Osteoblast (primary cell): Measurements from ENCODE around the gene GOSR1. TPM values are rescaled to one million over a fixed set of nuclear protein-coding genes. Genes with fewer than 3 reads are reported as not detected.
"Not testable (repeated sequence)": the region's sequence is repeated elsewhere in the genome, so short reads cannot be mapped to it uniquely, and the experiment has no call there.

ENCODE experiments used
- DNase-seq: peaks from one replicate; pipeline ENCODE4 v3.0.0; 2011; ENCODE audit warnings: low spot score, mixed read lengths; ENCODE audit not compliant: insufficient read length; ENCODE audit errors: missing footprints
- H2AFZ ChIP-seq: 2 replicates; pipeline ENCODE4 v1.6.0; 2011; ENCODE audit warnings: mild to moderate bottlenecking, low read length
- H3K27ac ChIP-seq: 2 replicates; pipeline ENCODE4 v1.5.1; 2011; ENCODE audit warnings: mild to moderate bottlenecking, low read depth, low read length, moderate library complexity
- H3K27me3 ChIP-seq: 2 replicates; pipeline ENCODE4 v1.6.0; 2012; ENCODE audit warnings: mild to moderate bottlenecking, control low read depth, inconsistent platforms, low read length, moderate library complexity; ENCODE audit not compliant: insufficient read depth
- H3K36me3 ChIP-seq: 2 replicates; pipeline ENCODE4 v1.5.1; 2011; ENCODE audit warnings: mild to moderate bottlenecking, low read length, control low read depth, moderate library complexity; ENCODE audit not compliant: insufficient read depth
- H3K4me1 ChIP-seq: 2 replicates; pipeline ENCODE4 v1.5.1; 2011; ENCODE audit warnings: mild to moderate bottlenecking, low read length, control low read depth, moderate library complexity; ENCODE audit not compliant: insufficient read depth
- H3K4me2 ChIP-seq: 2 replicates; pipeline ENCODE4 v1.6.0; 2011; ENCODE audit warnings: mild to moderate bottlenecking, low read length; ENCODE audit not compliant: insufficient read depth
- H3K4me3 ChIP-seq: fragments of 200-600 bp; sonication (generic); 3 replicates; pipeline ENCODE4 v1.5.1; 2012; ENCODE audit warnings: mild to moderate bottlenecking, low read length, inconsistent platforms; ENCODE audit not compliant: insufficient read depth
- H3K79me2 ChIP-seq: 2 replicates; pipeline ENCODE4 v1.6.0; 2012; ENCODE audit warnings: mild to moderate bottlenecking, low read length, control low read depth, inconsistent platforms; ENCODE audit not compliant: insufficient read depth
- H3K9me3 ChIP-seq: 2 replicates; pipeline ENCODE4 v1.5.1; 2011; ENCODE audit warnings: low read depth, low read length, control low read depth
- H4K20me1 ChIP-seq: 2 replicates; pipeline ENCODE4 v1.6.0; 2012; ENCODE audit warnings: mild to moderate bottlenecking, low read length, control low read depth; ENCODE audit not compliant: insufficient read depth
- total RNA-seq: library from RNA; depleted of rRNA; stranded (reverse); fragments of >200 nt; gene quantifications from 2 replicates; pipeline ENCODE4 v1.2.3, GENCODE V29; 2012
- TF ChIP-seq, protein P1 (sequence below): IDR thresholded peaks from 2 replicates; pipeline ENCODE4 v1.5.1; 2011; ENCODE audit warnings: mild to moderate bottlenecking, low read depth, low read length, moderate library complexity; ENCODE audit errors: extremely low read depth

GOSR1 gene
- total RNA-seq, 1 donor, result 29.3 TPM

DNA sequence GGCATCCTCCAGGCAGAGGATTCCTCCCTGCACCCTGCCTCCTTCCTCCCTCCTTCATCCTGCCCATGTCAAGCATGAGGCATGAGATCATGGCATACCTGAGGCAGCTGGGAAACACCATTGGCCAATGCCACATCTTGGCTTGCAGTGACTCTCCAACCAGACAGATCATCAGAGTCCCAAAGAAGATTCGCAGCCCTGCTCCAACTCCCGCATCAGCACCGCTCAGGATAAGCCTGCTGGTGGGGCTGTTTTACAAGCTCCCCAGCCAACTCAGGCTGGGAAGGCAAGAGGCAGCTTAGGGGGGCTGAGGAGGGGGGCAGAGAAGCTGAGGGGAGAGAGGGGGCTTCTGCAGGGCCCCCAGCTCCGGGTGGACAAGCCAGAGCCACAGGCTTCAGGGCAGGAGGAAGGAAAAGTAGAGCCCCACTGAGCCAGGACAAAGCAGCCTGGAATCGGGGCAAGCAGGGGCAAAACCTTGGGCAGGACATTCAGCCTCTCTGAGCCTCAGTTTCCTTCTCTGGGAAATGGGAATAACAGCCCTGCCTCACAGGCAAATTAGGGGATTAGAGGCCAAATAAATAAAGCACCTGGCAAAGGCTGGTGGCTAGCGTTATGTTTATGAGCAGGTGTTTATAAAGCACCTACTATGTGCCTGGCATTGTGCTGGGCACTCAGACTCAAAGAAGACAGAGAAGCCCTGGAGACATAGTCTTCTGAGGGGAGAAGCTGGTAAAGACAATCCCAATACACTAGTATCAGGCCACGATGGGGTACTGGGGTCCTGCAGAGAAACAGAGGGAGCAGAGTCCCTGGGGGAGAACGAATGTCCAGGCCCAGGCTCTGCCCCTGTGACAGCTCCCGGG, 88.1 kb downstream of the GOSR1 start:
- no peak overlapping the region for H3K4me3 ChIP-seq
- H3K27me3 ChIP-seq, result peaks cover 23% of the 10 kb centered on the region
- no peak overlapping the region for H3K4me2 ChIP-seq
- TF ChIP-seq, protein P1, sequence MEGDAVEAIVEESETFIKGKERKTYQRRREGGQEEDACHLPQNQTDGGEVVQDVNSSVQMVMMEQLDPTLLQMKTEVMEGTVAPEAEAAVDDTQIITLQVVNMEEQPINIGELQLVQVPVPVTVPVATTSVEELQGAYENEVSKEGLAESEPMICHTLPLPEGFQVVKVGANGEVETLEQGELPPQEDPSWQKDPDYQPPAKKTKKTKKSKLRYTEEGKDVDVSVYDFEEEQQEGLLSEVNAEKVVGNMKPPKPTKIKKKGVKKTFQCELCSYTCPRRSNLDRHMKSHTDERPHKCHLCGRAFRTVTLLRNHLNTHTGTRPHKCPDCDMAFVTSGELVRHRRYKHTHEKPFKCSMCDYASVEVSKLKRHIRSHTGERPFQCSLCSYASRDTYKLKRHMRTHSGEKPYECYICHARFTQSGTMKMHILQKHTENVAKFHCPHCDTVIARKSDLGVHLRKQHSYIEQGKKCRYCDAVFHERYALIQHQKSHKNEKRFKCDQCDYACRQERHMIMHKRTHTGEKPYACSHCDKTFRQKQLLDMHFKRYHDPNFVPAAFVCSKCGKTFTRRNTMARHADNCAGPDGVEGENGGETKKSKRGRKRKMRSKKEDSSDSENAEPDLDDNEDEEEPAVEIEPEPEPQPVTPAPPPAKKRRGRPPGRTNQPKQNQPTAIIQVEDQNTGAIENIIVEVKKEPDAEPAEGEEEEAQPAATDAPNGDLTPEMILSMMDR, result peak; percentile 36
- no peak overlapping the region for H3K27ac ChIP-seq
- DNase-seq, result no peak
- no peak overlapping the region for H2AFZ ChIP-seq
- no peaks in the 10 kb centered on the region for H4K20me1 ChIP-seq
- no peaks in the 10 kb centered on the region for H3K79me2 ChIP-seq
- H3K36me3 ChIP-seq, result no peaks in the 10 kb centered on the region
- no peaks in the 10 kb centered on the region for H3K9me3 ChIP-seq
- no peaks in the 10 kb centered on the region for H3K4me1 ChIP-seq

- H2AFZ ChIP-seq, H3K27ac ChIP-seq, H4K20me1 ChIP-seq, H3K9me3 ChIP-seq, H3K4me2 ChIP-seq, H3K4me1 ChIP-seq, H3K36me3 ChIP-seq, H3K79me2 ChIP-seq, H3K4me3 ChIP-seq, DNase-seq: not testable (repeated sequence)
- peaks cover 23% of the 10 kb centered on the region for H3K27me3 ChIP-seq
Observed at GRCh38 chr17:30566104-30566503, 88.9 kb downstream of the GOSR1 start.

DNA sequence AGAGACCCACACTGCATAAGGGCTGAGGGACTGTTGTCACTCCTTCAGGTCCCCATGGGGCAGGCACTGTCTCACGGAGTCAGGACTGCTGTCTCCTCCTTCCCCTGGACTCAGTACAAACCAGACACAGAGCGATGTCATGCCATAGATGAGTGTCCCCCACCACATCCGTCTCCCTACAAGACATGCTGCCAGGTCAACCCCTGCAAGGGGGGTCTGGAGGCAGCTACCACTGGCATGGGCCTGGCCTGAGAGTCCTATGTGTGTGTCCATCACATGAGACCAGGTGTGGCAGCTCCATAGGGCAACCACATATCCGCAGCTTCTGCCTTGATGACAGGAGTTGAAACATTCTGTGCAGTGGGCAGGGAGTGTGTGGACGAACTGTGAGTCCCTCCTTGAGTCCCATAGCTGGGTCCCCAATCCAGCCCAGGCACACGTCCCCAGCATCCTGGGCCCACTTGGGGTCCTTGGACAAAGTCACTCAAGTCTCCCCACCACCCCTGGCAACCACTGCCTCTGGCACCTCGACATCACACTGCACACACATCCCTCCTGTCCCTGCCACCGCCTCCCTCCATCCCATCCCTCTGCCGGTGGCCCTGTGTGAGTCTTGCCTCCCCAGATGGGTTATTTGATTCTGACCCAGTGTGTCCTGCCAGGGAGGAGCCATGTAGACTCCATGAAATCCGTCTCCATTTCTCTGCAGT, 89.5 kb downstream of the GOSR1 start:
- H3K4me2 ChIP-seq, H2AFZ ChIP-seq, H3K79me2 ChIP-seq, DNase-seq, H3K27ac ChIP-seq, H3K4me1 ChIP-seq, H3K4me3 ChIP-seq, H4K20me1 ChIP-seq, H3K36me3 ChIP-seq, H3K9me3 ChIP-seq: not testable (repeated sequence)
- H3K27me3 ChIP-seq, result peaks cover 23% of the 10 kb centered on the region

DNA sequence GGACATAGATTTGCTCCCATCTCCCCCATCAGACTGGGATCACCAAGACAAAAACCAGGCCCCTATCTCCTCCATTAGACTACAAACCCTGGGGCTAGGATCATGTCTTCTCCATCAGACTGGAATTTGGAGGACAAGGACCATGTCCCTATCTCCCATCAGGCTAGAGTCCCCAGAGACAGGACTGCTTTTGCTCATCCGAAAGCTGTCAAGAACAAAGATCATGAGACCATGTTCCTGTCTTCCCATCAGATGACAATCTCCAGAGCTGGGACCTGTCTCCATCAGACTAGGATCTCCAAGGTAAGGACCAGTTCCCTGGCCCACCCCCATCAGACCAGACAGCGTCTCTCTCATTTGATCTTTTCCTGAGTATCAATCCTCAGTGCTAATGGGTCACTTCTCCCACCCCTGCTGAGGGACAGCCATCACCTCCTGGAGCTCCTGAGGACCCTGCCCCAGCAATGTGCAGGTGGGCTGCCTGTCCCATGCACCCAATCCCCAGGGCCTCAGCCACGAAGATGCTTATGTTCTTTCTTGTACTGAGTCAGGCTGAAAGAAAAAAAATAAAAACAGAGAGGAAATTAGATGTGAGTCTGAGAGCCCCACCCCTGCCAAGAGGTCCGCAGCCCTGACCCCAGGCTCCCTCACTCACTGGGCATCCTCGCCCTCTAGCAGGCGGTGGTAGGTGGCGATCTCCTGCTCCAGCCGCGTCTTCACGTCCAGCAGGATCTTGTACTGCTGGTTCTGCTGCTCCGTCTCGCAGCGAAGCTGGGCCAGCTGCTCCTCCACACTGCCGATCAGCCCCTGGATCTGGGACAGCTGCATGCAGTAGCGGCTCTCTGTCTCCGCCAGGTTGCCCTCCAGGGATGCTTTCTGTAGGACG, 90.3 kb downstream of the GOSR1 start:
- TF ChIP-seq, protein P1, result no peak
- H3K36me3 ChIP-seq, result no peaks in the 10 kb centered on the region
- H3K27me3 ChIP-seq, result peaks cover 23% of the 10 kb centered on the region
- DNase-seq, result no peak
- H3K27ac ChIP-seq, result no peak overlapping the region
- no peak overlapping the region for H3K4me2 ChIP-seq
- H3K9me3 ChIP-seq, result no peaks in the 10 kb centered on the region
- no peak overlapping the region for H3K4me3 ChIP-seq
- no peak overlapping the region for H2AFZ ChIP-seq
- H4K20me1 ChIP-seq, result no peaks in the 10 kb centered on the region
- no peaks in the 10 kb centered on the region for H3K79me2 ChIP-seq
- no peaks in the 10 kb centered on the region for H3K4me1 ChIP-seq
